Smooth muscle cell (in vitro differentiated cells): ENCODE data around the gene CLIC3. TPM values are rescaled to one million over a fixed set of nuclear protein-coding genes. Genes with fewer than 3 reads are reported as not detected.

Experiments
- DNase-seq: peaks from one replicate; lab custom pipeline; 2025; ENCODE audit not compliant: unreplicated experiment; lab: John Stamatoyannopoulos, UW
- H2AFZ ChIP-seq: fragments of 200-600 bp; sonication (generic); 2 replicates; pipeline ENCODE4 v1.6.0; 2016; ENCODE audit warnings: antibody characterized with exemption, low read depth, mild to moderate bottlenecking
- H3F3A ChIP-seq: fragments of 200-600 bp; sonication (generic); 2 replicates; pipeline ENCODE4 v1.6.0; 2017; ENCODE audit warnings: antibody characterized with exemption, low read depth
- H3K27ac ChIP-seq: fragments of 200-600 bp; sonication (generic); 2 replicates; pipeline ENCODE4 v1.5.1; 2016; ENCODE audit warnings: low read depth, mild to moderate bottlenecking
- H3K27me3 ChIP-seq: fragments of 200-600 bp; sonication (generic); 2 replicates; pipeline ENCODE4 v1.6.1; 2016; ENCODE audit warnings: low read depth, mild to moderate bottlenecking
- H3K36me3 ChIP-seq: fragments of 200-600 bp; sonication (generic); 2 replicates; pipeline ENCODE4 v1.5.1; 2016; ENCODE audit warnings: low read depth
- H3K4me1 ChIP-seq: fragments of 200-600 bp; sonication (generic); 2 replicates; pipeline ENCODE4 v1.5.1; 2016; ENCODE audit warnings: low read depth
- H3K4me2 ChIP-seq: fragments of 200-600 bp; sonication (generic); 2 replicates; pipeline ENCODE4 v1.6.0; 2016; ENCODE audit warnings: mild to moderate bottlenecking
- H3K4me3 ChIP-seq: fragments of 200-600 bp; sonication (generic); 2 replicates; pipeline ENCODE4 v1.5.1; 2016; ENCODE audit warnings: mild to moderate bottlenecking
- H3K79me2 ChIP-seq: fragments of 200-600 bp; sonication (generic); 2 replicates; pipeline ENCODE4 v1.6.0; 2016; ENCODE audit warnings: low read depth, mild to moderate bottlenecking
- H3K9ac ChIP-seq: fragments of 200-600 bp; sonication (generic); 2 replicates; pipeline ENCODE4 v1.6.0; 2016; ENCODE audit warnings: low read depth
- H3K9me3 ChIP-seq: fragments of 200-600 bp; sonication (generic); replicated peaks from 2 replicates; pipeline ENCODE4 v1.5.1; 2016; ENCODE audit warnings: low read depth
- H4K20me1 ChIP-seq: fragments of 200-600 bp; sonication (generic); 2 replicates; pipeline ENCODE4 v1.6.0; 2016; ENCODE audit warnings: low read depth
- whole genome bisulfite sequencing: methylation state at CpG from one replicate; pipeline ENCODE4 v1.1.7; 2016; ENCODE audit warnings: low lambda C conversion rate; 5-methylcytosine and 5-hydroxymethylcytosine counted together
- polyA plus RNA-seq: library from polyadenylated mRNA; unstranded; fragments of >200 nt; fragmentation: Nextera tagmentation; extraction: Ambion mirVana; gene quantifications from 2 replicates; pipeline ENCODE4 v1.2.1, GENCODE V29; 2016
- total RNA-seq: library from RNA; depleted of rRNA; stranded (reverse); fragments of >200 nt; gene quantifications from 2 replicates; pipeline ENCODE4 v1.2.3, GENCODE V29; 2014
- TF ChIP-seq, protein P1 (sequence below): fragments of 200-600 bp; sonication (generic); IDR thresholded peaks from 2 replicates; pipeline ENCODE4 v1.5.1; 2017; ENCODE audit warnings: borderline replicate concordance, mild to moderate bottlenecking, antibody characterized with exemption; ENCODE audit not compliant: insufficient read depth, poor library complexity, severe bottlenecking

Gene CLIC3
- total and polyA plus RNA-seq, 2 experiments from 2014 or later = 36.8 to 43.9 TPM

DNA sequence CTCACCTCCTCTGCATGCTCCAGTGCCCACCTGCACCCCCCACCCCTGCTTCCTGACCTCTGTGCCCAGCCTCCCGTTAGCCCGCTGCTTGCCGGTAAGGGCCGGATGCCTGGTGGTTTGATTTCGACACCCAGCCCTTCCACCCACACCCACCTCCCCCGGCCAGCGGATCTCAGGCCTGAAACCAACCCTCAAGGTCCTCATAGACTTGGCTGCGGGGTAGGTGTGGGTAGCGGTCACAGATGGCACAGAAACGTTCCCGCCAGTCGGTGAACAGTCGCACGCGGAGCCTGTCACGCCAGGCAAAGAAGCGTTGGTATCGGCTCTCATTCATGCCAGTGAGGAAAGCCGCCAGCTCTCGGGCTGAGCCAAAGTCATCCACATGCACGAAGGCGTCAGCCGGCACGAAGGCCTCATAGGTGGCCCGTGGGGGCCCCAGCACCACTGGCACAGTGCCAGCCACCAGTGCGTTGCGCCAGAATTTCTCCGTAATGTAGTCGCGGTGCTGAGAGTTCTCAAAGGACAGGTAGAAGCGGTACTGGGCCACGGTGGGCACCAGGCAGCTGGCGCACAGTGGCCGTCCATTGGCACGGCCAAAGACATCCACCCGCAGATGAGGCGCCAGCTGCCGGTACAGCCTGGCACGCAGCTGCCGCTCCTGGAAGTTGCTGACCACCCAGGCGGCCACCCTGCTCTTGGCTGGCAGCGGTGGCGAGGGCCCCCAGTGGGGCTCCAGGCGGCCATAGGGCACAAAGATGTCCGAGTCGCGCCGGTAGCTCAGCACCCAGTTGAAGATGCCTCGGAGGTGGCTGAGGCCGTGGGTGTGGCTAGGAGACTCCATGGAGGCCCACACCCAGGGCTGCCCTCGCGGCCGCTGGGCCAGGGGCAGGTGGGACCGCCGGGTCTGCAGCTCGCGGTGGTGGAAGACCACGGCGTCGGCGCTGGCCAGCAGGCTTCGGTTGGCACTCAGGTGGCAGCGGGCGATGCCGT is 34.5 kb upstream of the CLIC3 start:
- H3K9me3 ChIP-seq = no peaks in the 10 kb centered on the region
- WGBS = 93% methylated on average over 64 of the region's 65 CpGs

DNA sequence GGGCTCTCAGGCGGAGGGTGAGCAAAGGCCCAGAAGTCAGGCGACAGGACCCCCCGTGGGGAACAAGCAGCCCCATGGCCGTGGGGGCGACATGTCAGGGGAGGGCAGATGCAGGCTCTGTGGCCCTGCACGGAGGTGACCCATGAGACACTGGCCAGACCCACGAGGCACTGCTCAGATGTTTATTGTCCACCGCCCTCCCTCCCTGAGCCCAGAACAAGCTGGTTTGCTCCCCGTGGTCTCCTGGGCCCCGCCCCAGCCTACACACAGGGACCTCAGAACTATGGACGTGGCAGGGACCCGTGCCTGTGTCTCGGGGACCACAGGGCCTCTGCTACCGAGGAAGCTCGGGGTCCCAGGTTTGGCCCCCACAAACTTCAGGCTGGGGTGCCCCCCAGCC is 33.6 kb upstream of the CLIC3 start:
- Histone ChIP-seq H3K9me3 (no peaks in the 10 kb centered on the region), H3K36me3 (no peaks in the 10 kb centered on the region), H3K27me3 (no peaks in the 10 kb centered on the region), H3K4me2 (no peak overlapping the region), H3K4me3 (no peak overlapping the region), H3K27ac (no peak overlapping the region), H3F3A (no peaks in the 10 kb centered on the region), H4K20me1 (peaks cover 5% of the 10 kb centered on the region), H3K9ac (no peak overlapping the region), H3K79me2 (no peaks in the 10 kb centered on the region), H2AFZ (no peak overlapping the region), H3K4me1 (peaks cover 14% of the 10 kb centered on the region)
- 81% methylated on average over 14 of the region's 15 CpGs for WGBS
- DNase-seq = no peak
- TF ChIP-seq, protein P1, sequence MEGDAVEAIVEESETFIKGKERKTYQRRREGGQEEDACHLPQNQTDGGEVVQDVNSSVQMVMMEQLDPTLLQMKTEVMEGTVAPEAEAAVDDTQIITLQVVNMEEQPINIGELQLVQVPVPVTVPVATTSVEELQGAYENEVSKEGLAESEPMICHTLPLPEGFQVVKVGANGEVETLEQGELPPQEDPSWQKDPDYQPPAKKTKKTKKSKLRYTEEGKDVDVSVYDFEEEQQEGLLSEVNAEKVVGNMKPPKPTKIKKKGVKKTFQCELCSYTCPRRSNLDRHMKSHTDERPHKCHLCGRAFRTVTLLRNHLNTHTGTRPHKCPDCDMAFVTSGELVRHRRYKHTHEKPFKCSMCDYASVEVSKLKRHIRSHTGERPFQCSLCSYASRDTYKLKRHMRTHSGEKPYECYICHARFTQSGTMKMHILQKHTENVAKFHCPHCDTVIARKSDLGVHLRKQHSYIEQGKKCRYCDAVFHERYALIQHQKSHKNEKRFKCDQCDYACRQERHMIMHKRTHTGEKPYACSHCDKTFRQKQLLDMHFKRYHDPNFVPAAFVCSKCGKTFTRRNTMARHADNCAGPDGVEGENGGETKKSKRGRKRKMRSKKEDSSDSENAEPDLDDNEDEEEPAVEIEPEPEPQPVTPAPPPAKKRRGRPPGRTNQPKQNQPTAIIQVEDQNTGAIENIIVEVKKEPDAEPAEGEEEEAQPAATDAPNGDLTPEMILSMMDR = no peak

More for the DNA sequence above, 34.5 kb upstream of the CLIC3 start:
- no peak for DNase-seq
- Histone ChIP-seq H3F3A (no peaks in the 10 kb centered on the region), H3K27ac (no peak overlapping the region), H3K4me3 (no peak overlapping the region), H2AFZ (no peak overlapping the region), H3K27me3 (no peaks in the 10 kb centered on the region), H3K36me3 (no peaks in the 10 kb centered on the region), H3K9ac (no peak overlapping the region), H4K20me1 (peaks cover 5% of the 10 kb centered on the region), H3K4me1 (peaks cover 14% of the 10 kb centered on the region), H3K79me2 (no peaks in the 10 kb centered on the region), H3K4me2 (no peak overlapping the region)
- TF ChIP-seq, protein P1 = no peak

GRCh38 chr9:137029058-137029936 is 32.9 kb upstream of the CLIC3 start:
- H3K79me2 ChIP-seq = no peaks in the 10 kb centered on the region
- peaks cover 5% of the 10 kb centered on the region for H4K20me1 ChIP-seq
- WGBS = 42% methylated on average over 19 of the region's 19 CpGs
- TF ChIP-seq, protein P1 = peak; percentile 84
- H3K4me3 ChIP-seq = peak overlapping the region; percentile 77
- peak overlapping the region; percentile 100 for H3K4me2 ChIP-seq
- peaks cover 14% of the 10 kb centered on the region for H3K4me1 ChIP-seq
- H3K27ac ChIP-seq = no peak overlapping the region
- no peak overlapping the region for H2AFZ ChIP-seq
- H3F3A ChIP-seq = no peaks in the 10 kb centered on the region
- no peaks in the 10 kb centered on the region for H3K36me3 ChIP-seq
- H3K9ac ChIP-seq = no peak overlapping the region
- DNase-seq = peak; percentile 49
- no peaks in the 10 kb centered on the region for H3K27me3 ChIP-seq
- H3K9me3 ChIP-seq = no peaks in the 10 kb centered on the region
